Fibroblast of the aortic adventitia (primary cell): ENCODE data around the gene RNF146. TPM values are rescaled to one million over a fixed set of nuclear protein-coding genes. Genes with fewer than 3 reads are reported as not detected.

Experiments
- DNase-seq: peaks from one replicate; pipeline ENCODE4 v3.0.0-alpha.2; 2010; ENCODE audit warnings: low read depth
- H3K4me3 ChIP-seq: 2 replicates; pipeline ENCODE4 v1.5.1; 2011; ENCODE audit warnings: low read depth, mild to moderate bottlenecking, control low read depth, low read length, moderate library complexity
- CTCF ChIP-seq: IDR thresholded peaks from 2 replicates; pipeline ENCODE4 v1.5.1; 2011; ENCODE audit warnings: mild to moderate bottlenecking, low read length, control low read depth, inconsistent platforms; ENCODE audit not compliant: insufficient read depth
- total RNA-seq: library from RNA; depleted of rRNA; stranded (reverse); fragments of >200 nt; gene quantifications from 2 replicates; pipeline ENCODE4 v1.2.3, GENCODE V29; 2012; ENCODE audit warnings: low replicate concordance

RNF146 gene
- total RNA-seq, 1 donor, result 55.6 TPM

DNA sequence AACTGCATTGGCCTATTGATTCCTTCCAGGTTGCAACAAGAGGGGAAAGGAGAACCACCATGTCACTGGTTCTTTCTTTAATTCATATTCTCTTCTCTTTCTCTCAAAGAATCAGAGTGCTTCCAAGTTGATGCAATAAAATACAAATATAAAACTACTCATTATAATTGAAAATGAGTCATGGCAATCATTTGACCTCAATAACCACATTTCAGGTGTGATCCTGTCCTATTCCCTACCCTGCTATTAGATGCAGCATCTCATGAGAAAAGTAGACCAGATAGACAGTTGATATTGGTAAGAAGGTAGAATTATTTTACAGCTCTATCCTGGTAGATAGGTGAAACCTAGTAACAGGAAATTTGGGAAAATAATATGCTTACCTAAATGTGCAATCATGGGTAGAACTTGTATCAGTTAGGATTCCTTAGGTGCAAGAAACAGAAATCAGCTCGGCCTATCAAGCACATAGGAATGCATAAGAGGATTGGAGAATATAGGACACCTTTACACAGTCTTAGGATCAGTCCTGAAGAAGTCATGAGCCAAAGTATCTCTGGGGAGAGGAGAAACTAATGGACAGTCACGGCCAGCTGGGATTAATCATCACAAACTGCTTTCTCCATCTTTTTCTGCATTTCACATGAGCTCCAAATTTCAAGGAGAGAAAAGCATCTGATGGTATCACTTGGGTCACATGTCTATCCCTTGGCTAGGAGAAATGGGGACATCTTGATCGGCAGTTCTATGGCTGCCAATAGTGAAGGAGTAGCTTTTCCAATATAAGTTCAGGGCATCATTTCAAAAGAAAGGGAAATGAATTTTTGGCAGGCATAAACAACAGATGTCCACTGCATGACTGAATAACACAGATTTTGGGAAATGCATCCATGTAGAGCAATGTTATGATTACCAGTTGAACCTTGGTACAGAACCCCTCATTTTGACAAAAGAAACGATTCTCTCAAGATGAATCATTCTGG lies 19.3 kb upstream of the RNF146 start:
- TF ChIP-seq CTCF, result no peak
- no peak overlapping the region for H3K4me3 ChIP-seq
- peak; percentile 50 for DNase-seq

DNA sequence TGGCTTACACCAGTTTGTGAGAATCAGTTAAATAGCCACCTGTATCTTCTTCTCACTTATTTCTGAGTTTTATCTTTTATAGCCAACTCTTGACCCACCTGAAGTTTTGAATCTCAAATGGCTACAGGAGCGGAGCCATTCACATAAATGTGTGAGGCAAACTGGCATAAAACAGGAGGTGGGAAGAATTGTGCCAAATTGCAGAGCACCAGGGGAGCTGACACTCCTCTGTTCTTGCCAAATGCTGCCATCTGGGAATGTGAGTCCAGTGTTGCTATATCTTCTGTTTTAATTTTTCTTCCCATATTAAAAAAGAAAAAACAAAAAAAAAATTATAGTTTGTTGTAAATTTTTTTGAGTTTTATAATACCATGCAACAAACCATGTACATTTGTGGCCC lies 17.0 kb upstream of the RNF146 start:
- H3K4me3 ChIP-seq, result no peak overlapping the region
- DNase-seq, result no peak
- no peak for TF ChIP-seq CTCF

DNA sequence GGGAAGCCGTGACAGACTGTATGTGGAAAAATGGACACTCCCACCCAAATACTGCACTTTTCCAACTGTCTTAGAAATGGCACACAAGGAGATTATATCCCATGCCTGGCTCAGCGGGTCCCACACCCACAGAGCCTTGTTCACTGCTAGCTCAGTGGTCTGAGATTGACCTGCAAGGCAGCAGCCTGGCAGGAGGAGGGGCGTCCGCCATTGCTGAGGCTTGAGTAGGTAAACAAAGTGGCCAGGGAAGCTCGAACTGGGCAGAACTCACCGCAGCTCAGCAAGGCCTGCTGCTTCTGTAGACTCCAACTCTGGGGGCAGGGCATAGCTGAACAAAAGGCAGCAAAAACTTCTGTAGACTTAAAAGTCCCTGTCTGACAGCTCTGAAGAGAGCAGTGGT lies 11.4 kb upstream of the RNF146 start:
- DNase-seq, result no peak
- no peak for TF ChIP-seq CTCF
- H3K4me3 ChIP-seq, result no peak overlapping the region

DNA sequence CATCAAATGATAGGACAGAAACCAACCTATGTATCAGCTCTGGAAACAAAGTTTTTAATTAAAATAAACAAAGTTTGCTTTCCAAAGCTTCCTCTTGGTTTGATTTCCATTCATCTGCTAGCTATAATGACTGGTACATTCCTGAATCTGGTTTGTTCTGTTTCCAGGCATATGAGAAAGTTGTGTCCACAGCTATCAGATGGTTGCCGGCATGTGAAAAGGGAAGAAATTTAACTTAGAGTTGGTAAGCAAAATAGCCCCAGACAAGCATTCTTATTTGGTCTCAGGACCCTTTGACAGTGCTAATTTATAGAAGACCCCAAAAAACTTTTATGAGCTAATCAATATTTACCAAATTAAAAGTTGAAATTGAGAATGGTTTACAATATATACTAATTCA lies 3.8 kb upstream of the RNF146 start:
- no peak for DNase-seq
- H3K4me3 ChIP-seq, result no peak overlapping the region
- TF ChIP-seq CTCF, result no peak

- H3K4me3 ChIP-seq, result no peak overlapping the region
- DNase-seq, result no peak
- no peak for TF ChIP-seq CTCF
These were observed 3.2 kb upstream of the RNF146 start for GRCh38 chr6:127263481-127263880.

- peak; percentile 46 for DNase-seq
- H3K4me3 ChIP-seq, result peak overlapping the region; percentile 92
- TF ChIP-seq CTCF, result no peak
These were observed 405 bp downstream of the RNF146 start for GRCh38 chr6:127266892-127267645.
